Stomach (tissue), 9 donors: Measurements from ENCODE around the gene CHDH. TPM values are rescaled to one million over a fixed set of nuclear protein-coding genes. Genes with fewer than 3 reads are reported as not detected.

Experiments used
- DNase-seq, 2 donors: peaks; one replicate each; pipeline versions ENCODE4 v3.0.0 to v3.0.0-alpha.2; 2013 to 2019
- H3K27ac ChIP-seq, 5 donors: fragments of 200-600 bp in 4 of 5; sonication (generic) in 4 of 5; one replicate each; pipeline ENCODE4 v1.5.1; 2013 to 2019; ENCODE audit warnings: mild to moderate bottlenecking in 1 of 5, moderate library complexity in 1 of 5
- H3K27me3 ChIP-seq, 3 donors: fragments of 200-600 bp; sonication (generic); one replicate each; pipeline ENCODE4 v1.5.1; 2017 to 2019; ENCODE audit warnings: mixed run types in 1 of 3
- H3K36me3 ChIP-seq, 4 donors: fragments of 200-600 bp; sonication (generic); 1 replicate in 3 of 4; 2 replicates in 1 of 4; pipeline ENCODE4 v1.5.1; 2016 to 2019
- H3K4me1 ChIP-seq, 4 donors: fragments of 200-600 bp; sonication (generic); one replicate each; pipeline ENCODE4 v1.5.1; 2016 to 2019
- H3K4me3 ChIP-seq, 4 donors: fragments of 200-600 bp; sonication (generic) in 3 of 4; one replicate each; pipeline ENCODE4 v1.5.1; 2016 to 2019; ENCODE audit warnings: mild to moderate bottlenecking in 1 of 4
- H3K9me3 ChIP-seq, 4 donors: fragments of 200-600 bp; sonication (generic); one replicate each; pipeline ENCODE4 v1.5.1; 2016 to 2019
- EP300 ChIP-seq: sonication (generic); formaldehyde crosslinking; IDR thresholded peaks from one replicate; pipeline ENCODE4 v1.6.1; 2017; ENCODE audit warnings: antibody characterized with exemption
- POLR2A ChIP-seq, 4 donors: fragments of 450-650 bp; IDR thresholded peaks; one replicate each; pipeline ENCODE4 v1.6.1; 2016; ENCODE audit warnings: antibody characterized with exemption in 4 of 4, control low read depth in 2 of 4, mild to moderate bottlenecking in 1 of 4, moderate library complexity in 1 of 4
- POLR2AphosphoS5 ChIP-seq, 3 donors: sonication (generic); formaldehyde crosslinking; IDR thresholded peaks; one replicate each; pipeline ENCODE4 v1.6.1; 2016; ENCODE audit warnings: antibody characterized with exemption in 3 of 3
- WGBS, 5 donors: extraction: QIAGEN DNeasy Blood & Tissue Kit in 3 of 5; methylation state at CpG; one replicate each; pipeline versions ENCODE4 v1.1.5 to v1.1.7; 2013 to 2018; 5-methylcytosine and 5-hydroxymethylcytosine counted together
- intact Hi-C: fragments of 100-400 bp; cut with DNase I; formaldehyde crosslinking; loops from one replicate; pipeline ENCODE4 v1.15.1; 2023; ENCODE audit warnings: low total_unique reads
- polyA plus RNA-seq, 3 donors: library from polyadenylated mRNA; stranded (reverse); fragments of 200-250 nt; gene quantifications; one replicate each; pipeline ENCODE4 v1.2.3, GENCODE V29; 2013
- total RNA-seq, 5 donors: library from RNA; depleted of rRNA; stranded (reverse); fragments of >200 nt; gene quantifications; one replicate each; pipeline versions ENCODE4 v1.1.0 to v1.2.3, GENCODE V29; 2014 to 2016
- TF ChIP-seq, protein P1 (sequence below), 7 experiments: fragments of 450-650 bp in 4 of 7; fragments of 200-600 bp in 3 of 7; sonication (generic) in 3 of 7; IDR thresholded peaks; one replicate each; pipeline ENCODE4 v1.5.1; 2016 to 2019; ENCODE audit warnings: antibody characterized with exemption in 7 of 7, control low read depth in 2 of 7, mild to moderate bottlenecking in 1 of 7
- donor health status: healthy with polysubstance abuse.
- donor health status: Bipolar disorder and iron deficiency.
- donor health status: healthy.

CHDH gene
- total and polyA plus RNA-seq, 8 donors: 1.7 to 385 (median 8.4) TPM

GRCh38 chr3:53824795-53825194 is 21.4 kb downstream of the CHDH start:
- Histone ChIP-seq H3K4me3 (no peak overlapping the region), H3K27me3 (no peaks in the 10 kb centered on the region), H3K36me3 (peaks cover 4 to 42% (median 37%) of the 10 kb centered on the region in 4 donors), H3K9me3 (no peaks in the 10 kb centered on the region), H3K4me1 (no peaks in the 10 kb centered on the region), H3K27ac (no peak overlapping the region)
- TF ChIP-seq EP300 (no peak), POLR2A (IDR thresholded peaks at IDR 0.05) (no peak), POLR2AphosphoS5 (IDR thresholded peaks at IDR 0.05) (no peak)
- TF ChIP-seq, protein P1, sequence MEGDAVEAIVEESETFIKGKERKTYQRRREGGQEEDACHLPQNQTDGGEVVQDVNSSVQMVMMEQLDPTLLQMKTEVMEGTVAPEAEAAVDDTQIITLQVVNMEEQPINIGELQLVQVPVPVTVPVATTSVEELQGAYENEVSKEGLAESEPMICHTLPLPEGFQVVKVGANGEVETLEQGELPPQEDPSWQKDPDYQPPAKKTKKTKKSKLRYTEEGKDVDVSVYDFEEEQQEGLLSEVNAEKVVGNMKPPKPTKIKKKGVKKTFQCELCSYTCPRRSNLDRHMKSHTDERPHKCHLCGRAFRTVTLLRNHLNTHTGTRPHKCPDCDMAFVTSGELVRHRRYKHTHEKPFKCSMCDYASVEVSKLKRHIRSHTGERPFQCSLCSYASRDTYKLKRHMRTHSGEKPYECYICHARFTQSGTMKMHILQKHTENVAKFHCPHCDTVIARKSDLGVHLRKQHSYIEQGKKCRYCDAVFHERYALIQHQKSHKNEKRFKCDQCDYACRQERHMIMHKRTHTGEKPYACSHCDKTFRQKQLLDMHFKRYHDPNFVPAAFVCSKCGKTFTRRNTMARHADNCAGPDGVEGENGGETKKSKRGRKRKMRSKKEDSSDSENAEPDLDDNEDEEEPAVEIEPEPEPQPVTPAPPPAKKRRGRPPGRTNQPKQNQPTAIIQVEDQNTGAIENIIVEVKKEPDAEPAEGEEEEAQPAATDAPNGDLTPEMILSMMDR (IDR thresholded peaks at IDR 0.05): no peak
- WGBS, 5 donors: 68 to 85% (median 78%) methylated on average over 4 of the region's 4 CpGs
- DNase-seq: peak in 1 of 2 donors; percentile 9
- intact Hi-C loops: no loop called here

- Histone ChIP-seq H3K9me3 (no peaks in the 10 kb centered on the region), H3K27ac (no peak overlapping the region), H3K4me1 (no peaks in the 10 kb centered on the region), H3K27me3 (no peaks in the 10 kb centered on the region), H3K36me3 (peaks cover 9 to 48% (median 44%) of the 10 kb centered on the region in 4 donors), H3K4me3 (no peak overlapping the region)
- intact Hi-C loops: no loop called here
- WGBS, 5 donors: 72 to 76% (median 76%) methylated on average over 7 to 10 of the region's 10 CpGs
- peak in 1 of 2 donors; percentile 8 for DNase-seq
- TF ChIP-seq, protein P1 (IDR thresholded peaks at IDR 0.05): no peak
- no peak for TF ChIP-seq POLR2A (IDR thresholded peaks at IDR 0.05)
Measured at GRCh38 chr3:53823956-53824657, 22.1 kb downstream of the CHDH start.

- no peak for TF ChIP-seq EP300
- intact Hi-C loops: no loop called here
- no peak overlapping the region for H3K4me3 ChIP-seq
- H3K27ac ChIP-seq: no peak overlapping the region
- H3K27me3 ChIP-seq: no peaks in the 10 kb centered on the region
- peak in 1 of 2 donors; percentile 14 for DNase-seq
- no peaks in the 10 kb centered on the region for H3K9me3 ChIP-seq
- WGBS, 5 donors: 87 to 98% (median 97%) methylated on average over 10 to 67 of the region's 67 CpGs
- no peaks in the 10 kb centered on the region for H3K4me1 ChIP-seq
- peaks cover 9 to 57% (median 52%) of the 10 kb centered on the region in 4 donors for H3K36me3 ChIP-seq
Measured at GRCh38 chr3:53823026-53823955, 22.9 kb downstream of the CHDH start.

DNA sequence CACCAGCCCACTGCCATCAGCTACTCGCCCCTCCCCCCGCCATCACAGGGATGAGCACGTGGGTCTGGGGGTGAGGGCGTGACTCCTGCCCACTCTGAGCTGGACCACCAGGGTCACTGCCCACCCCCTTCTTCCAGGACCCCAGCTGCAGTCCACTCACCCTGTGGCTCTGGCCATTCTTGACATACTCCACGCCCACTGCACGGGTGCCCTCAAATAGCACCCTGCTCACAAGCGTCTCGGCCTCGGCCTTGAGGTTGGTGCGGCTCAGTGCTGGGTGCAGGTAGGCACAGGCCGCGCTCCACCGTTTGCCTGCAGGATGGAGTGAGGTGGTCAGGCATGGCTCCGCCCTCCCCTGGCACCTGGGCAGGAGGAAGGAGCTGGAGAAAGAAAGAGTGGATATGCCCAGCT is 23.9 kb downstream of the CHDH start:
- Histone ChIP-seq H3K27ac (no peak overlapping the region), H3K36me3 (peaks cover 9 to 66% (median 62%) of the 10 kb centered on the region in 4 donors), H3K27me3 (no peaks in the 10 kb centered on the region), H3K9me3 (no peaks in the 10 kb centered on the region), H3K4me1 (no peaks in the 10 kb centered on the region), H3K4me3 (no peak overlapping the region)
- TF ChIP-seq POLR2A (IDR thresholded peaks at IDR 0.05) (no peak), POLR2AphosphoS5 (IDR thresholded peaks at IDR 0.05) (no peak), EP300 (no peak)
- TF ChIP-seq, protein P1 (IDR thresholded peaks at IDR 0.05): no peak
- WGBS, 5 donors: 83 to 91% (median 88%) methylated on average over 13 to 14 of the region's 14 CpGs
- intact Hi-C loops: no loop called here
- DNase-seq: peak in 1 of 2 donors; percentile 20
